Measurements from ENCODE around the gene ARFRP1.
"Not testable (repeated sequence)": the region's sequence is repeated elsewhere in the genome, so short reads cannot be mapped to it uniquely, and the experiment has no call there.

The ARFRP1 gene

DNA sequence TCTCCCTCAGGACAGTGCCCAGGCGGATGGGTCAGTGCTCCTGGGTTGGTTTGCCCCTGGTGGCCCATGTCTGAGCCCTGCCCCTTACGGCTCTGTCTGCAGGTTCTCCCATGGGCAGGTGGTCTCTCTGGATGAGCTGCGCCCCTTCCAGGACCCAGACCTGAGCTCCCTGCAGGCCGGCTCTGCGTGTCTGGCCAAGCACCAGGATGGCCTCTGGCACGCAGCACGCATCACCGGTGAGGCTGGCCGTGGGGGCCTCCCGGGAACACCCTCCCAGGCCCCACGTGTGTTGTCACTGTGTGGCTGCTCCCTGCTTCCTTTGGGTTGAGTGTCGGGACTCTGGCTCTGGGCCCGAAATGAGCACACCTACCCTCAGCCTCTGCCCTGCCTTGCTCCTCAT is 25.3 kb upstream of the ARFRP1 start:
- in situ Hi-C loops (cut with HindIII; ENCODE audit: low sequenced_read_pairs) = no loop called here

DNA sequence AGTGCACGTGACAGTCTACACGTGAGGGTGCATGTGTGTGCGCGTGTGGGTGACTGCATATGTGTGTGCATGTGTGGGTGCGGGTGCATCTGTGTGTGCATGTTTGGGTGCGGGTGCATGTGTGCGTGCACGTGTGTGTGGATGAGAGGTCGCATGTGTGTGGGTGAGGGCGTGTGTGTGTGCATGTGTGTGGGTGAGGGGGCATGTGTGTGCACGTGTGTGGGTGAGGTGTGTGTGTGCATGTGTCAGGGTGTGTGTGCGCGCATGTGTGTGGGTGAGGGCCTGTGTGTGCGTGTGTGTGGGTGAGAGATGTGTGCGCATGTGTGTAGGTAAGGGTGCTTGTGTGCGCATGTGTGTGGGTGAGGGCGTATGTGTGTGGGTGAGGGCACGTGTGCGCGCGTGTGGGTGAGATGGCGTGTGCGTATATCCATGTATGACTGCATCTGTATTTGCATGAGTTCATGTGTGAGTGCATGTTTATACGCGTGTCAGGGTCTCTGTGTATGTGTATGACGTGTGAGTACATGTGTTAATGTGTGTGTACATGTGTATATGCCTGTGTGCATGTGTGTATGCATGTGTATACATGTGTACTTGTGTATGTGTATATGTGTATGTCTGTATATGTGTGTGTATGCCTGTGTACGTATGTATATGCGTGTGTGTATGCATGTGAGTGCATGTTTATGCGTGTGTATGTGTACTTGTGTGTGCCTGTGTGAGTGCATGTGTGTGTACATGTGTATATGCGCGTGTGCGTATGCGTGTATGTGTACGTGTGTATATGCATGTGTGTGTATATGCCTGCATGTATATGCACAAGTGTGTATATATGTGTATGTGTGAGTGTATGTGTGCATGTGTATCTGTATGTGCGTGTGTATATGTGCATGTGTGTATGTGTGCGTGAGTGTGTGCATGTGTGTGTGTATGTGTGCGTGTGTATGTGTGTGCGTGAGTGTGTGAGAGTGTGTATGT is 24.6 kb upstream of the ARFRP1 start:
- in situ Hi-C loops (cut with HindIII; ENCODE audit: low sequenced_read_pairs) = no loop called here

- in situ Hi-C loops (cut with HindIII; ENCODE audit: low sequenced_read_pairs) = no loop called here
These were observed 23.6 kb upstream of the ARFRP1 start for GRCh38 chr20:63731410-63731809.

- in situ Hi-C loops (cut with HindIII; ENCODE audit: low sequenced_read_pairs) = not testable (repeated sequence)
These were observed 22.5 kb upstream of the ARFRP1 start for GRCh38 chr20:63730189-63730733.

GRCh38 chr20:63722967-63723622 is 15.3 kb upstream of the ARFRP1 start:
- in situ Hi-C loops (cut with HindIII; ENCODE audit: low sequenced_read_pairs) = not testable (repeated sequence)

DNA sequence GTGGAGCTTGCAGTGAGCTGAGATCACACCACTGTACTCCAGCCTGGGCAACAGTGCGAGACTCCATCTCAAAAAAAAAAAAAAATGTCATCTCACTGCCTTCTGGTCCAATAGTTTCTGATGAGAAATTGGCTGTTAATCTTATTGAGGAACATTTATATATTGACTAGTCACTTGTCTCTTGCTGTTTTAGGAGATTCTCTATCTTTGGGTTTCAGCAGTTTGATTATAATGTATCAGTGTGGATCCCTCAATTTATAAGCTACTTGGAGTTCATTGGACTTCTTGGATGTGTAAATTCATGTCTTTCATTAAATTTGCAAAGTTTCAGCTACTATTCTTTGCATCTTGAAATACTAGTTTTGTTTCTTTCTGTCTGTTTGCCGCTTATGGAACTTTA is 11.2 kb upstream of the ARFRP1 start:
- in situ Hi-C loops (cut with HindIII; ENCODE audit: low sequenced_read_pairs) = no loop called here

DNA sequence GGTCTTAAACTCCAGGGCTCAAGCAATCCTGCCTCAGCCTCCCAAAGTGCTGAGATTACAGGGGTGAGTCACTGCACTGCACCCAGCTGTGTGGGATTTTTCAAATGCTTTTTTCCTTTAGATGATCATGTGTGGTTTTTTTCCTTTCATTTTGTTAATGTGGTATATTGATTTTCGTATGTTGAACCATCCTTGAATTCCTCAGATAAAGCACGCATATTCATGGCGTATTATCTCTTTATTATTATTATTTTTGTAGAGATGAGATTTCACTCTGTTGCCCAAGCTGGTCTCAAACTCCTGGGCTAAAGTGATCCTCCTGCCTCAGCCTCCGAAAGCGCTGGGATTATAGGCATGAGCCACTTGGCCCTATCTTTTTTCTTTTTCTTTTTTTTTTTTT is 7.1 kb upstream of the ARFRP1 start:
- in situ Hi-C loops (cut with HindIII; ENCODE audit: low sequenced_read_pairs) = no loop called here

DNA sequence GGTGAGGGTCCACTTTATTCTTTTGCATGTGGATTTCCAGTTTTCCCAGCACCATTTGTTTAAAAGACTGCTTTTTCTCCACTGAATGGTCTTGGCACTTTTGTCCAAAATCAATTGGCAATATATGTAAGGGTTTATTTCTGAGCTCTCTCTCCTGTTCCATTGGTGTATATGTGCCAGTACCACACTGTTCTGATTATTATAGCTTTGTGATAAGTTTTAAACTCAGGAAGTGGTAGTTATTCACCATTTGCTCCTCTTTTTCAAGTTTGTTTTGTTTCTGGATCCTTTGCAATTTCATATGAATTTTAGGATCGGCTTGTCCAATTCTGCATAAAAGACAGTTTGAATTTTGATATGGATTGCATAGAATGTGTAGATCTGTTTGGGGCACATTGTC is 4.4 kb upstream of the ARFRP1 start:
- in situ Hi-C loops (cut with HindIII; ENCODE audit: low sequenced_read_pairs) = no loop called here

DNA sequence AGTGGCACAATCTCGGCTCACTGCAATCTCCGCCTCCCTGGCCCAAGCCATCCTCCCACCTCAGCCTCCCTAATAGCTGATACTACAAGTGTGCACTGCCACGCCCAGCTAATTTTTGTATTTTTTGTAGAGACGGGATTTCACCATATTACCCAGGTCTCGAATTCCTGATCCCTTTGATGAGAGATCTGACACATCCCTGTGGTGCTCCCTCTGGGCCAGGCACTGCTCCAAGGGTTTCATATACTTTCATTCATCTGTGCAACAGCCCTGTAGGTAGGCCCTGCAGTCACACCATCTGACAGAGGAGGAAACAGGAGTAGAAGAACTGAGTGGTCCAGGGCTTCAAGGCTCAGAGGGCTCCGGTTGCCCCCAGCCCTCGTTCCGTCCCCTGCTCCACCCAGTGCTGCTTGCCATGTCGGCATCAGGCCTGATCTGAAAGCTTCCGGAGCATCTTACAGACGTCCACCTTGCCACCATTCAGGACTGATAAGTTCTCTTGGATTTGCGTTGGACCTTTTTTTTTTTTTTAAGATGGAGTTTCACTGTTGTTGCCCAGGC is 3.4 kb upstream of the ARFRP1 start:
- in situ Hi-C loops (cut with HindIII; ENCODE audit: low sequenced_read_pairs) = no loop called here

- in situ Hi-C loops (cut with HindIII; ENCODE audit: low sequenced_read_pairs) = no loop called here
These were observed 1.4 kb upstream of the ARFRP1 start for GRCh38 chr20:63709149-63709527.

DNA sequence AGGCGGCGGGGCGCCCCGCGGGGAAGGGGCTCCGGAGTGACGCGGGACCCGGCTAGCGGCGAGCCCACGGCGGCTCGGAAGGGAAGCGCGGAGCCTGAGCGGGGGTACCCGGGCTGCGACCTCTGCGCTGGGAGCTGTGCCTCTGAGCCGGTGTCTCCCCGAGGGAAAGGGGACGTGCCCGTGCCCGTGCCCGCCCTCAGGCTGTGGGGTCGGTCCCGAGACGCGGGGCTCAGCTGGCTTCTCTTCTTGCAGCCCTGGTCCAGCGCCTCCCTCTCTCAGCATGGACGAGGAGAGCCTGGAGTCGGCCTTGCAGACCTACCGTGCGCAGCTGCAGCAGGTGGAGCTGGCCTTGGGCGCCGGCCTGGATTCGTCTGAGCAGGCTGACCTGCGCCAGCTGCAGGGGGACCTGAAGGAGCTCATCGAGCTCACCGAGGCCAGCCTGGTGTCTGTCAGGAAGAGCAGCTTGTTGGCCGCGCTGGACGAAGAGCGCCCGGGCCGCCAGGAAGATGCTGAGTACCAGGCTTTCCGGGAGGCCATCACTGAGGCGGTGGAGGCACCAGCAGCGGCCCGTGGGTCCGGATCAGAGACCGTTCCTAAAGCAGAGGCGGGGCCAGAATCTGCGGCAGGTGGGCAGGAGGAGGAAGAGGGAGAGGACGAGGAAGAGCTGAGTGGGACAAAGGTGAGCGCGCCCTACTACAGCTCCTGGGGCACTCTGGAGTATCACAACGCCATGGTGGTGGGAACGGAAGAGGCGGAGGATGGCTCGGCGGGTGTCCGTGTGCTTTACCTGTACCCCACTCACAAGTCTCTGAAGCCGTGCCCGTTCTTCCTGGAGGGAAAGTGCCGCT is 749 bp upstream of the ARFRP1 start:
- in situ Hi-C loops (cut with HindIII; ENCODE audit: low sequenced_read_pairs) = no loop called here

- in situ Hi-C loops (cut with HindIII; ENCODE audit: low sequenced_read_pairs) = no loop called here
These were observed 771 bp downstream of the ARFRP1 start for GRCh38 chr20:63706852-63707557.

GRCh38 chr20:63706027-63706695 is 1.6 kb downstream of the ARFRP1 start:
- in situ Hi-C loops (cut with HindIII; ENCODE audit: low sequenced_read_pairs) = no loop called here

GRCh38 chr20:63705232-63706026 is 2.3 kb downstream of the ARFRP1 start:
- in situ Hi-C loops (cut with HindIII; ENCODE audit: low sequenced_read_pairs) = no loop called here

DNA sequence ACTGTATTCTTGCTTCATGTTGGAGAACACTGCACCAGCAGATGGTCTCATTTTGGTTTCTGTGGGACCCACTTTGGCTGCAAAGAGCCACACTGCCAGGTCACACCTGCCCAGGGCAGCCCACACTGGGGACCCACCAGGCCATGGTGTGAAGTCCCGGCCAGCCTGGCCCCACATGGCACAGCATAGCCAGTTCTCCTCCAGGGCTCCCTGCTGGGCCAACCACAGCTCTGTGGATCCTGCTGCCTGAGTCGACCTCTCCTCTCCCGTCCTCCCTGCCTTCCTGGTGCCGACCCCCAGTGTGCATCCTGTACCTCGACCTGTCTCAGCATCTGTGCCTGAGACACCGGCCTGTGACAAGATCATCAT is 3.0 kb downstream of the ARFRP1 start:
- in situ Hi-C loops (cut with HindIII; ENCODE audit: low sequenced_read_pairs) = no loop called here

DNA sequence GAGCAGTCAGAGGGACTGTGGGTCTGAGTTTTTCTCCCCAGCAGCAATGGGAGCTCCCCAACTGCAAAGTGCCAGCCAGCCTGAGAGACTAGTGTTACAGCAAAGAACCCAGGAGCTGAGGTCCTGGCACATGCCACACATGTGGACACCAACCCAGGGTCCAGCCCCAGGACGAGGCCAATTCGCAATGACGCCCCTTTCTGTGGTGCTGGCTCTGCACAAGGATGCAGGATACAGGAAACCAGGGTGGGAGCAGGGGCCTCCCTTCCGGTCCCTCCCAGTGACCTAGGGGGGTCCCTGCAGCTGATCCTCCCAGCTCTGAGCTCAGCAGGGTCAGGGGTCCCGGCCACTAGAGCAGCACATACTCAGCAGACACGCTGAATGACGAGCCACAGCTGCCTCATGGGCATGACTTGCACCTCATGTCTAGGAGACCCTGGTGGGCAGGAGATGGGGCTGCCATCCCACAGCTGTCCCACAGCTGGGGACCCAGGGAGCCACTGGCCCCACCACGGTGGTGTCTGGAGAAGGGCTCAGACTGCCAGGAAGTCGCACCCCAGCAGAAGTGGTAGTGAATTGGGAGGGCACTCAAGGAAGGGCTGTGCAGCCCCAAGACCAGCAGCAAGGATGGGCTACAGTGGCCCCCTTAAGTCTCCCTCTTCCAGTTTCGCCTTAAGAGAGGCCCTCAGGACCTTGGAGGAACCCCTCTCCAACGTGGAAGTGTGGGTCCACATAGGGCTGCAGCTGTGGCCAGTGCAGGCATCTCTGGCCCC is 3.6 kb downstream of the ARFRP1 start:
- in situ Hi-C loops (cut with HindIII; ENCODE audit: low sequenced_read_pairs) = no loop called here

GRCh38 chr20:63703471-63703975 is 4.3 kb downstream of the ARFRP1 start:
- in situ Hi-C loops (cut with HindIII; ENCODE audit: low sequenced_read_pairs) = no loop called here

Measured in DLD1 (cell line).